AG09319 (cell line): ENCODE results near the gene PROP1.
"Not testable (repeated sequence)": the region's sequence is repeated elsewhere in the genome, so short reads cannot be mapped to it uniquely, and the experiment has no call there.

Experiments
- DNase-seq: peaks from one replicate; pipeline ENCODE4 v3.0.0-alpha.2; 2010; ENCODE audit warnings: low read depth; ENCODE audit errors: extremely low read depth
- CTCF ChIP-seq: IDR thresholded peaks from 2 replicates; pipeline ENCODE4 v1.5.1; 2011; ENCODE audit warnings: low read depth, mild to moderate bottlenecking, inconsistent platforms, low read length, moderate library complexity

PROP1 gene

GRCh38 chr5:177995691-177996595 is at the start of gene PROP1:
TSS of gene PROP1 (minus strand) at chr5:177996242. CDS start at chr5:177995933, 309 bp downstream.
- TF ChIP-seq CTCF: no peak
- no peak for DNase-seq

- DNase-seq: not testable (repeated sequence)
These were observed 23.5 kb upstream of the PROP1 start for GRCh38 chr5:178019379-178020030.

DNA sequence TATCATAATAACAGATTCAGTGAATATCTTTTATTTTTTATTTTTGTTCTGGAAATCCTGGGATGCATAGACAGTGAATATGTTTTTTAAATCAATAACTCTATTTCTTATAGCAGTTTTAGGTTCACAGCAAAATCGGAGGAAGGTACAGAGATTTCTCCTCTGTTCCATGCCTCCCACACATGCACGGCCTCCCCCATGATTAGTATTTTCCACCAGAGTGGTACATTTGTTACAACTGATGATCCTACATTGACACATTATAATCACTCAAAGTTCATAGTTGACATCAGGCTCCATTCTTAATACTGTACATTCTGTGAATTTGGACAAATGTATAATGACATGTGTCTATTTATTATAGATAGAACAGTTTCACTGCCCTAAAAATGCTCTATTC is 16.7 kb upstream of the PROP1 start:
- not testable (repeated sequence) for DNase-seq

DNA sequence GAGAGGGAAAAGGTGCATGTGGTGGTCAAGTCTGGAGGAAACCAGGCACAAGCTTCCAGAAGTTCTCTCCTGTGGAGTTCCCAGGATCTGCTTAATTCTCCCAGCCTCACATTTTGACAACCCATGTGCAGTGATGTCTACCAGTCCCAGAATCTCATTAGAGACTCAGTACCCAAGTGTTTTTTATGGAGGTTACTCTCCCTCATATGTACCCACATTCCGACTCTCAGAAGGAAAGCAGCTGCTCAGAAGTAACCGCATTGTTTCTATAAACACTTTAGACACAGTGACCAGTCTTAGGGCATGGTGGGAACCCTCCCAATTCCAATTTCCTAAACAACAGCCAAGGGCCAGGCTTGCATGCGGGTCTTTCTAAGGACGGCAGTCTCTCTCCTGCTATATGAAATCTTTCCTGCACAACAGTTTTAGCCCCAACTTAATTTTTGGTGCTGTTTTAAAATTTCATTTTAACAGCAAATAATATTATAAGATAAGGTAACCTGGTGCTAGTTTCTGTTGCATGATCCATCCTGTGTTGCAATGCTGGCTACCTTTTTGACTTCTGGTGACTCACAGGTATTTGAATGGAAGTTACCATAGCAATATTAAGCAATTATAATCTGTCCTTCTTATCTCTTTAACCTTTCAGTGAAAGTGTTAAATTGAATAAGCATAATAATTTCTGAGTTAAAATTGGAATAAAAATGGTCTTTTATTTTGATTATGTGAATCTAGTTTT is 15.9 kb upstream of the PROP1 start:
- DNase-seq: not testable (repeated sequence)

DNA sequence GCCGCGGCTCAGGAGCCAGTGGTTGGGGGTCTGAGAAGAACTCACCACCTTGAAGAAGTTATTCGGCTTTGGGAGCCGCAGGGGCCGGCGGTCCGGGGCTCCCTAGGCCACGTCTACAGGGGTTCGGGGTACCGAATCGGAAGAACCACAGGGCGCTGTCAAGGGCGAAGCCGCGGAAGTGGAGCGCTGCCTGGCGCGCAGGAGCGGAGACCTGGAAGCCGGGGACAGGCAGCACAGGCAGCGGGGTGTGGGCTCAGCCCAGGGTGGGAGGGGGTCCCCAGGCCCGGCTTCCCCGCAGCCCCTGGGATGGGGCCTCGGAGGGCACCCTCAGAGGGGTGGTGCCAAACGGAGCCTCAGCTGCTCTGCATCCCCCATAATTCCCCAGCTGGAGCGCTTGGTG is 11.2 kb upstream of the PROP1 start:
- DNase-seq: not testable (repeated sequence)

DNA sequence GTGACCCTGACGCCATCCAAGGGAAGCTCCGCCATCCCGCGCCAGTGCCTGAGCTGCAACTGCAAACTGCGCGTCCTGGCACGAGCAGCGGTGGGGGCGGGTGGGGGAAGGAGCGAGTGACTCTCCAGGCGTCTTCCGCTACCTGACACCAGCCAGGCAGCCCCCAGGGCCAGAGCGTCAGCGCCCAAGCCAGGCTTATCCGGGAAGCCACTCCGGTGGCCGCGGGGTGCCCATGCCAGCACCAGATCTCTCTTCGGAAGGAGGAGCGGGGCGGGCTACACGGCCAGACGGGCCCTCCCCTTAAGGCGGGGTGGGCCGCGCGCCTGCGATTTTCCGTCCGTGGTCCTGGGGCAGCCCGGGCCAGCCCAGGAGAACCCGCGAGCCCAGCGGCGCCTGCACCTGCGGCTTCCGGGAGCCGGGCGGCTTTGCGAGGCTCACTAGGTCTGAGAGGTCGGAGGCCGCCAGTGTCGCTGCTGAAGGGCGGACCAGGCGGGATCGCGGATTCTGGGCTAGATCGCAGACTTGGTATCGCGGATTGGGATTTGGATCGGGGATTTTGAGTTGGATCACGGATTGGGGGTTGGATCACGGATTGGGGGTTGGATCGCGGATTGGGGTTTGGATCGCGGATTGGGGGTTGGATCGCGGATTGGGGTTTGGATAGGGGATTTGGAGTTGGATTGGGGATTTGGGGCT is 10.6 kb upstream of the PROP1 start:
- not testable (repeated sequence) for DNase-seq

DNA sequence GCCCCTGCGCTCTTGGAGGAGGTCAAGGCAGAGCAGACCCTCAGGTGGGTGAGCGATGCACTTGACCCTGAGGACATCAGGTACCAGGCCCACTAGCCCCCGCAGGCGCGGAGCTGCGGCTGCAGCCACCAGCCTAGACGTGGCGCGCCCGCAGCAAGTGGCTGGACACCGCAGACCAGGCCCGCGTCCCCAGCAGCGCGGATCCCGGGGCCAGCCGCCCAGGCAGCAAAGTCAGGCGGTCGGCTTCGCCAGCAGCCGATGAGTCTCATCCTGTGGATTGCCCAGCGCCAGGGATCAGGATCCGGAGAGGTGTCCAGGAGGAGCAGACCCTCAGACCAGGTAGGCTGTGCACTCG is 10.1 kb upstream of the PROP1 start:
- not testable (repeated sequence) for DNase-seq

GRCh38 chr5:177997846-177998245 is 1.8 kb upstream of the PROP1 start:
- TF ChIP-seq CTCF: no peak
- DNase-seq: no peak

DNA sequence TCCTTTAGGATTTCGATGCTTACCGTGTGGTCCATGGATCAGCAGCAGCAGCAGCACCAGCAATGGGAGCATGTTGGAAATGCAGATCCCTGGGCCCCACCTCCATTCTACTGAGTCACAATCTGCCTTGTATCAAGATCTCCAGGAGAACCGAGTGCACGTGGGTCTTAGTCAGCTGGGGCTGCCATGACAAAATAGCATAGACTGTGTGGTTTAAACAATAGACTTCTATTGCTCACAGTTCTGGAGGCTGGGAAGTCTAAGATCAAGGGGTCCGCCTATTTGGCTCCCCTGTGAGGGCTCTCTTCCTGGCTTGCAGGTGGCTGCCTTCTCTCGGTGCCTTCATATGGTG is 1.3 kb upstream of the PROP1 start:
- no peak for DNase-seq
- no peak for TF ChIP-seq CTCF

DNA sequence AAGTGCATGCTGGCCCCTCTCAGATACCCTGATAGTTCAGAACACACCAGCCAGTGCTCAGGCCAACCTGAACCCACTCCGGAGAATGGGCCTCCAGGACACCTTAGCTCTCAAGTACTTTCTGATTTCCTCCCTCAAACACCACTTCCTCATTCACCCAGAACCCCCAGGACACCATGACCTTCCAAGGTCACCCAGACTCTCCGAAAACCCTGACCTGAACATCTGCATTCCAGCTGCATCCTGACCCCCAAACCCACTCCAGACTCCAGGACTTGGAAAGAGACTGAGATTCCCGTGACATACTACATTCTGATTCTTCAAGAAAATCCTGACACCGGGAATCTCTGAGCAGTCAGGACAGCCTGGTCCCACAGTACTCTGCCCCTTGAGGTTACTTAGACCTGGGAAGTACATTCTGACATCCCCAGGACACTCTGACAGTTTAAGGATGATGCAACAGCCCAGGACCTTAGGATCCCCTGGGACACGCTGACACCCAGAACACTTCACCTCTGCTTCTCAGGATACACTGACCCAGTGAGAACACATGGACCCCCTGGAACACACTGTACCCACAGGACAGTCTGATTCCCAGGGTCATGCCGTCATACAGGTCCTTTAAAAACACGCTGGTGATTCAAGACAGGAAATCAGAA is 747 bp upstream of the PROP1 start:
- no peak for DNase-seq

More for the DNA sequence above, 747 bp upstream of the PROP1 start:
- no peak for TF ChIP-seq CTCF
